ENCODE results near the gene CD164L2.
A peak's percentile ranks its signal among the peaks of the same experiment; 100 is the strongest.
"Not testable (repeated sequence)": the region's sequence is repeated elsewhere in the genome, so short reads cannot be mapped to it uniquely, and the experiment has no call there.

Gene CD164L2

GRCh38 chr1:27383039-27383605, at the start of gene CD164L2:
CD164L2 (minus strand) TSS chr1:27383333; CDS start chr1:27383239, 94 bp downstream.
- no peaks in the 10 kb centered on the region for H3K36me3 ChIP-seq (ENCODE audit: control insufficient read depth in 2 of 2, insufficient read depth in 1 of 2, low read length in 2 of 2)
- H3K4me3 ChIP-seq (ENCODE audit: low read depth, low read length), result no peak within 1 kb of the TSS
- H3K9me3 ChIP-seq (ENCODE audit: control insufficient read depth, insufficient read depth, low read depth, low read length), result no peaks in the 10 kb centered on the region
- H3K27ac ChIP-seq (ENCODE audit: extremely low read depth, low read depth, low read length), result no peak within 1 kb of the TSS
- ChIA-PET CTCF (interaction anchor here (0.6 to 8.9 kb wide), 5 partner anchors 9 to 83 kb away, joined by 3 to 129 read pairs (median 3); partner anchors contain the start of gene MAP3K6), POLR2A (interaction anchor here (2.8 kb wide), 1 partner anchor 18 kb away, joined by 8 read pairs; no protein-coding TSS in a partner anchor)
- H3K4me1 ChIP-seq (ENCODE audit: control insufficient read depth, insufficient read depth, low read length), result no peaks in the 10 kb centered on the region
- peak; percentile 47; the same call in 1 of the 2 replicates for TF ChIP-seq KLF9 (tag by site-specific recombination; IDR thresholded peaks at IDR 0.05; ENCODE audit: low read depth)
- TF ChIP-seq KLF1 (tag by site-specific recombination; IDR thresholded peaks at IDR 0.05), result peak; percentile 68
- TF ChIP-seq ZNF654 (tag by site-specific recombination; IDR thresholded peaks at IDR 0.05; ENCODE audit: low read depth), result no peak
- no peak for TF ChIP-seq PRDM10 (tag by site-specific recombination; IDR thresholded peaks at IDR 0.05)
- TF ChIP-seq ZNF148 (tag by site-specific recombination; IDR thresholded peaks at IDR 0.05; ENCODE audit: borderline replicate concordance), result no peak
- TF ChIP-seq KLF8 (tag by site-specific recombination; IDR thresholded peaks at IDR 0.05), result peak; percentile 99
- TF ChIP-seq ZNF350 (tag by site-specific recombination; IDR thresholded peaks at IDR 0.05), result no peak
- no peak for TF ChIP-seq ZNF610 (tag by site-specific recombination; IDR thresholded peaks at IDR 0.05; ENCODE audit: borderline replicate concordance)
- TF ChIP-seq ZNF174 (tag by site-specific recombination; IDR thresholded peaks at IDR 0.05), result no peak
- no peak for TF ChIP-seq ZNF707 (tag by site-specific recombination; IDR thresholded peaks at IDR 0.05)
- peak; percentile 39; the same call in 1 of the 2 replicates for TF ChIP-seq SP3 (tag by site-specific recombination; IDR thresholded peaks at IDR 0.05)
- no peak for TF ChIP-seq ZNF658 (tag by site-specific recombination; IDR thresholded peaks at IDR 0.05)

GRCh38 chr1:27432725-27433124, 49.6 kb upstream of the CD164L2 start:
- CTCF ChIA-PET; POLR2A ChIA-PET; H3K27ac ChIP-seq (ENCODE audit: extremely low read depth, low read depth, low read length); H3K9me3 ChIP-seq (ENCODE audit: control insufficient read depth, insufficient read depth, low read depth, low read length); H3K4me3 ChIP-seq (ENCODE audit: low read depth, low read length): not testable (repeated sequence)
- peaks cover 0 to 10% of the 10 kb centered on the region in 2 experiments; a peak in 1 of 3 replicates for H3K36me3 ChIP-seq (ENCODE audit: control insufficient read depth in 2 of 2, insufficient read depth in 1 of 2, low read length in 2 of 2)
- peaks cover 12% of the 10 kb centered on the region; the same call in 1 of the 2 replicates for H3K4me1 ChIP-seq (ENCODE audit: control insufficient read depth, insufficient read depth, low read length)

GRCh38 chr1:27431601-27431940, 48.4 kb upstream of the CD164L2 start:
- Histone ChIP-seq H3K4me3 (ENCODE audit: low read depth, low read length) (no peak overlapping the region), H3K9me3 (ENCODE audit: control insufficient read depth, insufficient read depth, low read depth, low read length) (no peaks in the 10 kb centered on the region), H3K27ac (ENCODE audit: extremely low read depth, low read depth, low read length) (no peak overlapping the region), H3K4me1 (ENCODE audit: control insufficient read depth, insufficient read depth, low read length) (peaks cover 3% of the 10 kb centered on the region; the same call in 1 of the 2 replicates), H3K36me3 (ENCODE audit: control insufficient read depth in 2 of 2, insufficient read depth in 1 of 2, low read length in 2 of 2) (peaks cover 0 to 22% of the 10 kb centered on the region in 2 experiments; a peak in 2 of 3 replicates)
- TF ChIP-seq PRDM6 (tag by site-specific recombination; IDR thresholded peaks at IDR 0.05), result 0 out of 2 replicates have a peak, but pooled peaks have one; percentile 13
- TF ChIP-seq CTCF (tag by site-specific recombination; IDR thresholded peaks at IDR 0.05), result no peak
- POLR2A ChIA-PET, result no interaction called here
- CTCF ChIA-PET, result no interaction called here

Data from HEK293 (cell line).